Neural cell (in vitro differentiated cells): ENCODE data around the gene ZNF680. TPM values are rescaled to one million over a fixed set of nuclear protein-coding genes. Genes with fewer than 3 reads are reported as not detected.

ENCODE experiments used
- H2AFZ ChIP-seq: fragments of 200-600, 300-800 bp; sonication (generic), shearing (Covaris generic); 2 replicates; pipeline ENCODE4 v1.6.0; 2014; ENCODE audit warnings: low read depth, mild to moderate bottlenecking, antibody characterized with exemption, low read length, moderate library complexity
- H3F3A ChIP-seq: fragments of 200-600 bp; shearing (Covaris generic); 2 replicates; pipeline ENCODE4 v1.6.1; 2016; ENCODE audit warnings: mild to moderate bottlenecking, moderate library complexity, mixed read lengths, antibody characterized with exemption, low read length; ENCODE audit not compliant: insufficient read depth, poor library complexity, severe bottlenecking
- H3K27ac ChIP-seq: fragments of 200-600, 300-800 bp; sonication (generic), shearing (Covaris generic); 2 replicates; pipeline ENCODE4 v1.5.1; 2014; ENCODE audit warnings: mild to moderate bottlenecking, low read length, moderate library complexity
- H3K27me3 ChIP-seq: fragments of 300-800, 200-600 bp; sonication (generic), shearing (Covaris generic); 2 replicates; pipeline ENCODE4 v1.6.0; 2014; ENCODE audit warnings: mild to moderate bottlenecking, low read depth, low read length, moderate library complexity; ENCODE audit not compliant: insufficient read depth
- H3K36me3 ChIP-seq: fragments of 300-800, 200-600 bp; sonication (generic), shearing (Covaris generic); 2 replicates; pipeline ENCODE4 v1.5.1; 2014; ENCODE audit warnings: mild to moderate bottlenecking, antibody characterized with exemption, low read length, moderate library complexity; ENCODE audit not compliant: insufficient read depth
- H3K4me2 ChIP-seq: fragments of 300-800, 200-600 bp; sonication (generic), shearing (Covaris generic); 2 replicates; pipeline ENCODE4 v1.6.0; 2014; ENCODE audit warnings: mild to moderate bottlenecking, low read length
- H3K4me3 ChIP-seq: fragments of 300-800, 200-600 bp; sonication (generic), shearing (Covaris generic); 2 replicates; pipeline ENCODE4 v1.5.1; 2014; ENCODE audit warnings: mild to moderate bottlenecking, low read length, moderate library complexity
- H3K79me2 ChIP-seq: fragments of 200-600 bp; shearing (Covaris generic); replicated peaks from 2 replicates; pipeline ENCODE4 v1.6.0; 2014; ENCODE audit warnings: mild to moderate bottlenecking, low read length, moderate library complexity; ENCODE audit not compliant: insufficient read depth
- H3K9ac ChIP-seq: fragments of 300-800, 200-600 bp; sonication (generic), shearing (Covaris generic); 2 replicates; pipeline ENCODE4 v1.6.1; 2016; ENCODE audit warnings: mild to moderate bottlenecking, low read length, mixed read lengths
- H3K9me2 ChIP-seq: fragments of 200-600 bp; shearing (Covaris generic); 2 replicates; pipeline ENCODE4 v1.6.1; 2016; ENCODE audit warnings: mild to moderate bottlenecking, low read length, mixed read lengths; ENCODE audit not compliant: insufficient read depth
- H3K9me3 ChIP-seq: fragments of 200-600, 300-800 bp; sonication (generic), shearing (Covaris generic); 2 replicates; pipeline ENCODE4 v1.6.1; 2016; ENCODE audit warnings: mild to moderate bottlenecking, mixed run types, low read length, moderate library complexity, mixed read lengths
- H4K20me1 ChIP-seq: fragments of 200-600 bp; shearing (Covaris generic); 2 replicates; pipeline ENCODE4 v1.6.1; 2016; ENCODE audit warnings: mild to moderate bottlenecking, mixed run types; ENCODE audit not compliant: insufficient read depth
- EP300 ChIP-seq: fragments of 450-650 bp; conservative IDR thresholded peaks from 2 replicates; pipeline ENCODE4 v1.6.1; 2014; ENCODE audit warnings: antibody characterized with exemption, mild to moderate bottlenecking, moderate library complexity; ENCODE audit not compliant: poor library complexity, severe bottlenecking
- EZH2 ChIP-seq: fragments of 200-600, 300-800 bp; shearing (Covaris generic), sonication (generic); IDR thresholded peaks from 2 replicates; pipeline ENCODE4 v1.6.1; 2014; ENCODE audit warnings: antibody characterized with exemption, low read length, borderline replicate concordance, mild to moderate bottlenecking; ENCODE audit not compliant: insufficient read depth, poor library complexity, severe bottlenecking
- MXI1 ChIP-seq: fragments of 450-650 bp; conservative IDR thresholded peaks from 2 replicates; pipeline ENCODE4 v1.6.1; 2014; ENCODE audit warnings: antibody characterized with exemption, mild to moderate bottlenecking; ENCODE audit not compliant: poor library complexity, severe bottlenecking
- POLR2AphosphoS5 ChIP-seq: IDR thresholded peaks from 2 replicates; pipeline ENCODE4 v1.6.1; 2012
- RAD21 ChIP-seq: fragments of 450-650 bp; conservative IDR thresholded peaks from 2 replicates; pipeline ENCODE4 v1.6.1; 2014; ENCODE audit warnings: antibody characterized with exemption, mild to moderate bottlenecking, moderate library complexity
- REST ChIP-seq: IDR thresholded peaks from 2 replicates; pipeline ENCODE4 v1.6.1; 2012; ENCODE audit warnings: borderline replicate concordance
- SMC3 ChIP-seq: fragments of 450-650 bp; conservative IDR thresholded peaks from 2 replicates; pipeline ENCODE4 v1.6.1; 2014; ENCODE audit warnings: antibody characterized with exemption, mild to moderate bottlenecking, moderate library complexity; ENCODE audit not compliant: poor library complexity
- TAF1 ChIP-seq: IDR thresholded peaks from 2 replicates; pipeline ENCODE4 v1.6.1; 2012; ENCODE audit warnings: low read depth
- polyA plus RNA-seq: library from polyadenylated mRNA; depleted of rRNA; stranded (reverse); fragments of >200 nt; gene quantifications from 2 replicates; pipeline ENCODE4 v1.2.3, GENCODE V29; 2014
- TF ChIP-seq, protein P1 (sequence below): fragments of 450-650 bp; IDR thresholded peaks from 2 replicates; pipeline ENCODE4 v1.5.1; 2014; ENCODE audit warnings: antibody characterized with exemption, mild to moderate bottlenecking, moderate library complexity; ENCODE audit not compliant: poor library complexity, severe bottlenecking

Gene ZNF680
- polyA plus RNA-seq, 1 donor from 2014 or later = 0.32 TPM

- no peak overlapping the region for H3K4me3 ChIP-seq
- H3K9me2 ChIP-seq = no peaks in the 10 kb centered on the region
- no peak overlapping the region for H3K27ac ChIP-seq
- H3K36me3 ChIP-seq = no peaks in the 10 kb centered on the region
- no peak overlapping the region for H2AFZ ChIP-seq
- H4K20me1 ChIP-seq = no peaks in the 10 kb centered on the region
- no peak overlapping the region for H3K4me2 ChIP-seq
- H3K9me3 ChIP-seq = no peaks in the 10 kb centered on the region
- TF ChIP-seq RAD21 (no peak), EP300 (no peak), TAF1 (no peak), SMC3 (no peak), REST (no peak), EZH2 (no peak), POLR2AphosphoS5 (no peak), MXI1 (no peak)
- TF ChIP-seq, protein P1, sequence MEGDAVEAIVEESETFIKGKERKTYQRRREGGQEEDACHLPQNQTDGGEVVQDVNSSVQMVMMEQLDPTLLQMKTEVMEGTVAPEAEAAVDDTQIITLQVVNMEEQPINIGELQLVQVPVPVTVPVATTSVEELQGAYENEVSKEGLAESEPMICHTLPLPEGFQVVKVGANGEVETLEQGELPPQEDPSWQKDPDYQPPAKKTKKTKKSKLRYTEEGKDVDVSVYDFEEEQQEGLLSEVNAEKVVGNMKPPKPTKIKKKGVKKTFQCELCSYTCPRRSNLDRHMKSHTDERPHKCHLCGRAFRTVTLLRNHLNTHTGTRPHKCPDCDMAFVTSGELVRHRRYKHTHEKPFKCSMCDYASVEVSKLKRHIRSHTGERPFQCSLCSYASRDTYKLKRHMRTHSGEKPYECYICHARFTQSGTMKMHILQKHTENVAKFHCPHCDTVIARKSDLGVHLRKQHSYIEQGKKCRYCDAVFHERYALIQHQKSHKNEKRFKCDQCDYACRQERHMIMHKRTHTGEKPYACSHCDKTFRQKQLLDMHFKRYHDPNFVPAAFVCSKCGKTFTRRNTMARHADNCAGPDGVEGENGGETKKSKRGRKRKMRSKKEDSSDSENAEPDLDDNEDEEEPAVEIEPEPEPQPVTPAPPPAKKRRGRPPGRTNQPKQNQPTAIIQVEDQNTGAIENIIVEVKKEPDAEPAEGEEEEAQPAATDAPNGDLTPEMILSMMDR = no peak
- H3F3A ChIP-seq = no peaks in the 10 kb centered on the region
- H3K27me3 ChIP-seq = no peaks in the 10 kb centered on the region
- no peaks in the 10 kb centered on the region for H3K79me2 ChIP-seq
- H3K9ac ChIP-seq = no peak overlapping the region
Observed at GRCh38 chr7:64558781-64559180, 4.1 kb downstream of the ZNF680 start.

DNA sequence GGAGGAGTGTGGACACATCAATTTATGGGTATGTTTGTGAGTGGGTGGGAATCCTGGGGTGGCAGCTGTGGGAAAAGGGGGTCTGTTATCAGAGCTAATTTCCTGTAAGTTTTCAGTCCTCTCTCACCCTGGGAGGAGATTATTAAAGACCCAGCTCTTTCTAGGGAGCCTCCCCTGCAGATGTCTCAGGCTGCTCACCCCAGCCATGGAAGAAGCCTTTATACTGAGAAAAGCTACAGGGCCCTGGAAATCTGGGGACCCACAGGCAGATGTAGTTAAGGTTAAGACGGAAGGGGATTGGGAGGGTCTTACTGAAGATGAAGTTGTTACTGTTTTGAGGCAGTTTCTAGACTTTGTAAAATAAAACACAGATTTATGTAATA lies 4.6 kb downstream of the ZNF680 start:
- H3K36me3 ChIP-seq = no peaks in the 10 kb centered on the region
- no peaks in the 10 kb centered on the region for H3K9me2 ChIP-seq
- H3F3A ChIP-seq = no peaks in the 10 kb centered on the region
- H3K9ac ChIP-seq = no peak overlapping the region
- TF ChIP-seq SMC3 (no peak), POLR2AphosphoS5 (no peak), REST (no peak), TAF1 (no peak), MXI1 (no peak), EP300 (no peak), RAD21 (no peak), EZH2 (no peak)
- TF ChIP-seq, protein P1 = no peak
- H2AFZ ChIP-seq = no peak overlapping the region
- H3K9me3 ChIP-seq = no peaks in the 10 kb centered on the region
- no peaks in the 10 kb centered on the region for H3K27me3 ChIP-seq
- no peak overlapping the region for H3K4me3 ChIP-seq
- no peak overlapping the region for H3K27ac ChIP-seq
- no peaks in the 10 kb centered on the region for H4K20me1 ChIP-seq
- H3K4me2 ChIP-seq = no peak overlapping the region
- no peaks in the 10 kb centered on the region for H3K79me2 ChIP-seq
